ENCODE results near the gene ENO1. TPM values are rescaled to one million over a fixed set of nuclear protein-coding genes. Genes with fewer than 3 reads are reported as not detected.

ENO1 gene
- total and polyA plus RNA-seq, 2 experiments from 2014 or later: 910 to 1,831 TPM

- TF ChIP-seq REST (IDR thresholded peaks at IDR 0.05; ENCODE audit: unreplicated experiment) (no peak), JUNB (IDR thresholded peaks at IDR 0.05; ENCODE audit: unreplicated experiment) (no peak), NANOG (IDR thresholded peaks at IDR 0.05; ENCODE audit: borderline replicate concordance) (no peak), EZH2 (IDR thresholded peaks at IDR 0.05; ENCODE audit: low read depth, unreplicated experiment) (no peak)
- TF ChIP-seq, protein P1, sequence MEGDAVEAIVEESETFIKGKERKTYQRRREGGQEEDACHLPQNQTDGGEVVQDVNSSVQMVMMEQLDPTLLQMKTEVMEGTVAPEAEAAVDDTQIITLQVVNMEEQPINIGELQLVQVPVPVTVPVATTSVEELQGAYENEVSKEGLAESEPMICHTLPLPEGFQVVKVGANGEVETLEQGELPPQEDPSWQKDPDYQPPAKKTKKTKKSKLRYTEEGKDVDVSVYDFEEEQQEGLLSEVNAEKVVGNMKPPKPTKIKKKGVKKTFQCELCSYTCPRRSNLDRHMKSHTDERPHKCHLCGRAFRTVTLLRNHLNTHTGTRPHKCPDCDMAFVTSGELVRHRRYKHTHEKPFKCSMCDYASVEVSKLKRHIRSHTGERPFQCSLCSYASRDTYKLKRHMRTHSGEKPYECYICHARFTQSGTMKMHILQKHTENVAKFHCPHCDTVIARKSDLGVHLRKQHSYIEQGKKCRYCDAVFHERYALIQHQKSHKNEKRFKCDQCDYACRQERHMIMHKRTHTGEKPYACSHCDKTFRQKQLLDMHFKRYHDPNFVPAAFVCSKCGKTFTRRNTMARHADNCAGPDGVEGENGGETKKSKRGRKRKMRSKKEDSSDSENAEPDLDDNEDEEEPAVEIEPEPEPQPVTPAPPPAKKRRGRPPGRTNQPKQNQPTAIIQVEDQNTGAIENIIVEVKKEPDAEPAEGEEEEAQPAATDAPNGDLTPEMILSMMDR (conservative IDR thresholded peaks at IDR 0.05; ENCODE audit: low read depth in 2 of 2): no peak
These were observed 5.5 kb downstream of the ENO1 start (continued) for GRCh38 chr1:8873001-8873400.

- Histone ChIP-seq H3K4me1 (ENCODE audit: insufficient read depth) (peaks cover 43% of the 10 kb centered on the region), H3K4me2 (no peak overlapping the region), H3F3A (replicated peaks; ENCODE audit: low read depth) (peaks cover 81% of the 10 kb centered on the region), H2AFZ (no peak overlapping the region), H4K20me1 (replicated peaks; ENCODE audit: insufficient read depth) (peaks cover 75% of the 10 kb centered on the region), H3K9me2 (ENCODE audit: insufficient read depth) (no peaks in the 10 kb centered on the region), H3K27ac (ENCODE audit: low read depth) (peak overlapping the region; percentile 80), H3K36me3 (ENCODE audit: insufficient read depth) (peaks cover 90% of the 10 kb centered on the region), H3K79me2 (replicated peaks; ENCODE audit: insufficient read depth) (peaks cover 94% of the 10 kb centered on the region), H3K4me3 (no peak overlapping the region), H3K27me3 (ENCODE audit: insufficient read depth) (no peaks in the 10 kb centered on the region)
- TF ChIP-seq, protein P2, sequence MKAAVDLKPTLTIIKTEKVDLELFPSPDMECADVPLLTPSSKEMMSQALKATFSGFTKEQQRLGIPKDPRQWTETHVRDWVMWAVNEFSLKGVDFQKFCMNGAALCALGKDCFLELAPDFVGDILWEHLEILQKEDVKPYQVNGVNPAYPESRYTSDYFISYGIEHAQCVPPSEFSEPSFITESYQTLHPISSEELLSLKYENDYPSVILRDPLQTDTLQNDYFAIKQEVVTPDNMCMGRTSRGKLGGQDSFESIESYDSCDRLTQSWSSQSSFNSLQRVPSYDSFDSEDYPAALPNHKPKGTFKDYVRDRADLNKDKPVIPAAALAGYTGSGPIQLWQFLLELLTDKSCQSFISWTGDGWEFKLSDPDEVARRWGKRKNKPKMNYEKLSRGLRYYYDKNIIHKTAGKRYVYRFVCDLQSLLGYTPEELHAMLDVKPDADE (IDR thresholded peaks at IDR 0.05): no peak
- TF ChIP-seq STAT1 (IDR thresholded peaks at IDR 0.05; ENCODE audit: unreplicated experiment) (no peak), EZH2 (IDR thresholded peaks at IDR 0.05; ENCODE audit: low read depth, unreplicated experiment) (no peak), POLR2AphosphoS5 (IDR thresholded peaks at IDR 0.05; ENCODE audit: low read depth) (no peak), REST (IDR thresholded peaks at IDR 0.05; ENCODE audit: unreplicated experiment) (no peak), ZNF114 (CRISPR knock-in tag; IDR thresholded peaks at IDR 0.05) (no peak)
- peak overlapping the region; percentile 49 for H3K4me3 Mint-ChIP-seq
- DNase-seq (ENCODE audit: low spot score) (no peak), ATAC-seq (no peak)
- no peaks in the 10 kb centered on the region; the same call in 2 of the 3 replicates for H3K9me3 Mint-ChIP-seq
- H3K4me1 Mint-ChIP-seq: peaks cover 73% of the 10 kb centered on the region
- H3K27me3 Mint-ChIP-seq (ENCODE audit: insufficient read depth, low read depth, poor library complexity): peaks cover 24% of the 10 kb centered on the region
- H3K27ac Mint-ChIP-seq: peak overlapping the region; percentile 87
- H3K36me3 Mint-ChIP-seq (ENCODE audit: low read depth): peaks cover 98% of the 10 kb centered on the region
These were observed 6.5 kb downstream of the ENO1 start for GRCh38 chr1:8871965-8872399.
